GM18951 (cell line): ENCODE results near the gene PACS2.

Source experiments
- POLR2A ChIP-seq: IDR thresholded peaks from 4 replicates; pipeline ENCODE4 v1.6.1; 2011; ENCODE audit warnings: mild to moderate bottlenecking; ENCODE audit not compliant: insufficient read length, insufficient read depth; ENCODE audit errors: extremely low read depth
- in situ Hi-C: fragments of 300-500 bp; cut with MboI; formaldehyde crosslinking; loops from one replicate; pipeline ENCODE4 v1.12.0; 2022; ENCODE audit warnings: low sequenced_read_pairs, mixed read lengths, inconsistent platforms; ENCODE audit not compliant: unreplicated experiment

Gene PACS2

GRCh38 chr14:105411985-105412770, 97.6 kb downstream of the PACS2 start:
- TF ChIP-seq POLR2A, result no peak
- in situ Hi-C loops, result no loop called here

GRCh38 chr14:105412771-105413543, 98.4 kb downstream of the PACS2 start:
- TF ChIP-seq POLR2A, result no peak
- in situ Hi-C loops, result no loop called here

GRCh38 chr14:105413544-105413886, 99.0 kb downstream of the PACS2 start:
- no peak for TF ChIP-seq POLR2A
- in situ Hi-C loops, result no loop called here

- in situ Hi-C loops, result no loop called here
- peak; percentile 35 for TF ChIP-seq POLR2A
Observed at GRCh38 chr14:105414456-105415371, 100.2 kb downstream of the PACS2 start.

GRCh38 chr14:105415481-105416428, 101.2 kb downstream of the PACS2 start:
- TF ChIP-seq POLR2A, result no peak
- in situ Hi-C loops, result no loop called here

GRCh38 chr14:105416671-105417070, 102.1 kb downstream of the PACS2 start:
- in situ Hi-C loops, result no loop called here

GRCh38 chr14:105417690-105418121, 103.2 kb downstream of the PACS2 start:
- in situ Hi-C loops, result no loop called here

More at GRCh38 chr14:105416671-105417070, 102.1 kb downstream of the PACS2 start:
- TF ChIP-seq POLR2A, result no peak

GRCh38 chr14:105418269-105419194, 104.0 kb downstream of the PACS2 start:
- in situ Hi-C loops, result no loop called here
- no peak for TF ChIP-seq POLR2A

More at GRCh38 chr14:105417690-105418121, 103.2 kb downstream of the PACS2 start:
- TF ChIP-seq POLR2A, result no peak

GRCh38 chr14:105419195-105420091, 104.9 kb downstream of the PACS2 start, which contains the start of gene MTA1:
Gene MTA1 (plus strand): TSS chr14:105419827. CDS start chr14:105420036, 209 bp downstream.
- TF ChIP-seq POLR2A, result peak; percentile 60
- in situ Hi-C loops, result no loop called here
